ENCODE data around the gene MON2.

GRCh38 chr12:62642486-62642885 is 175.9 kb downstream of the MON2 start:
- TF ChIP-seq EGR1 (IDR thresholded peaks at IDR 0.05; ENCODE audit: borderline replicate concordance in 1 of 2, low read depth in 2 of 2, low read length in 2 of 2) (no peak), GABPA (IDR thresholded peaks at IDR 0.05; ENCODE audit: low read depth) (no peak), CTCF (IDR thresholded peaks at IDR 0.05 in 2 of 3, conservative IDR thresholded peaks at IDR 0.05 in 1 of 3; ENCODE audit: control insufficient read depth in 2 of 3, extremely low read depth in 1 of 3, insufficient read depth in 1 of 3, low read depth in 3 of 3, low read length in 3 of 3) (no peak), FOXK2 (IDR thresholded peaks at IDR 0.05) (no peak), TARDBP (IDR thresholded peaks at IDR 0.05; ENCODE audit: borderline replicate concordance) (no peak), POLR2AphosphoS5 (IDR thresholded peaks at IDR 0.05; ENCODE audit: low read length) (no peak), POLR2A (IDR thresholded peaks at IDR 0.05; ENCODE audit: low read depth, low read length) (no peak), SPI1 (IDR thresholded peaks at IDR 0.05; ENCODE audit: borderline replicate concordance, insufficient read depth, low read depth, low read length) (peak; percentile 58; the same call in 1 of the 2 replicates), NR2C2 (IDR thresholded peaks at IDR 0.05; ENCODE audit: borderline replicate concordance, control insufficient read depth, insufficient read length, low read depth) (no peak), CEBPB (IDR thresholded peaks at IDR 0.05; ENCODE audit: borderline replicate concordance in 1 of 2, low read depth in 2 of 2, low read length in 2 of 2) (no peak), MYC (IDR thresholded peaks at IDR 0.05; ENCODE audit: insufficient read depth, insufficient read length, insufficient replicate concordance, low read length, severe bottlenecking) (no peak), HDAC2 (IDR thresholded peaks at IDR 0.05) (no peak), CEBPZ (IDR thresholded peaks at IDR 0.05; ENCODE audit: low read depth, low read length) (no peak), MEF2A (IDR thresholded peaks at IDR 0.05; ENCODE audit: insufficient read depth, low read depth, low read length) (no peak)
